H9 (cell line): ENCODE data around the gene PHEX. TPM values are rescaled to one million over a fixed set of nuclear protein-coding genes. Genes with fewer than 3 reads are reported as not detected.

ENCODE experiments used
- DNase-seq: peaks from one replicate; pipeline ENCODE4 v3.0.0-alpha.2; 2017
- H2AFZ ChIP-seq: one replicate; pipeline ENCODE4 v1.6.1; 2013; ENCODE audit warnings: mild to moderate bottlenecking, low read length, control low read depth, moderate library complexity
- H2AK5ac ChIP-seq: 2 replicates; pipeline ENCODE4 v1.6.1; 2013; ENCODE audit warnings: low read length, control low read depth, mixed read lengths; ENCODE audit not compliant: insufficient read length
- H2BK120ac ChIP-seq: one replicate; pipeline ENCODE4 v1.6.1; 2013; ENCODE audit warnings: low read depth, mild to moderate bottlenecking, low read length, control low read depth, inconsistent platforms; ENCODE audit not compliant: poor library complexity, severe bottlenecking
- H2BK12ac ChIP-seq: 2 replicates; pipeline ENCODE4 v1.6.1; 2013; ENCODE audit warnings: low read length, control low read depth, mixed read lengths, low read depth; ENCODE audit not compliant: insufficient read length
- H2BK15ac ChIP-seq: 2 replicates; pipeline ENCODE4 v1.6.1; 2013; ENCODE audit warnings: low read depth, low read length, control low read depth
- H2BK20ac ChIP-seq: one replicate; pipeline ENCODE4 v1.6.1; 2013; ENCODE audit warnings: low read depth, mild to moderate bottlenecking, low read length, control low read depth, inconsistent platforms; ENCODE audit not compliant: poor library complexity, severe bottlenecking
- H2BK5ac ChIP-seq: 2 replicates; pipeline ENCODE4 v1.6.1; 2013; ENCODE audit warnings: low read length, control low read depth, mixed read lengths; ENCODE audit not compliant: insufficient read length
- H3K14ac ChIP-seq: 2 replicates; pipeline ENCODE4 v1.6.1; 2013; ENCODE audit warnings: low read length, control low read depth; ENCODE audit not compliant: insufficient read depth
- H3K18ac ChIP-seq: 2 replicates; pipeline ENCODE4 v1.6.1; 2013; ENCODE audit warnings: low read depth, mild to moderate bottlenecking, mixed read lengths, low read length, control low read depth; ENCODE audit not compliant: insufficient read length
- H3K23ac ChIP-seq: 2 replicates; pipeline ENCODE4 v1.6.1; 2013; ENCODE audit warnings: low read length, control low read depth, mixed read lengths, low read depth; ENCODE audit not compliant: insufficient read length
- H3K23me2 ChIP-seq: 2 replicates; pipeline ENCODE4 v1.6.1; 2013; ENCODE audit warnings: low read depth, mild to moderate bottlenecking, mixed read lengths, low read length, control low read depth; ENCODE audit not compliant: insufficient read length, poor library complexity, severe bottlenecking
- H3K27ac ChIP-seq: 2 replicates; pipeline ENCODE4 v1.5.1; 2013; ENCODE audit warnings: low read length, control low read depth, mixed read lengths, low read depth; ENCODE audit not compliant: insufficient read length
- H3K27me3 ChIP-seq: 2 replicates; pipeline ENCODE4 v1.6.1; 2013; ENCODE audit warnings: low read length, control low read depth, inconsistent platforms; ENCODE audit not compliant: insufficient read depth
- H3K4ac ChIP-seq: 2 replicates; pipeline ENCODE4 v1.6.1; 2013; ENCODE audit warnings: low read depth, mild to moderate bottlenecking, control low read depth, inconsistent platforms, low read length, moderate library complexity
- H3K4me1 ChIP-seq: 2 replicates; pipeline ENCODE4 v1.6.1; 2013; ENCODE audit warnings: low read length, control low read depth, inconsistent platforms; ENCODE audit not compliant: insufficient read depth
- H3K4me2 ChIP-seq: 2 replicates; pipeline ENCODE4 v1.6.1; 2013; ENCODE audit warnings: low read length, control low read depth, mixed read lengths; ENCODE audit not compliant: insufficient read length, insufficient read depth
- H3K56ac ChIP-seq: 2 replicates; pipeline ENCODE4 v1.6.1; 2013; ENCODE audit warnings: low read depth, mild to moderate bottlenecking, mixed read lengths, low read length, control low read depth; ENCODE audit not compliant: insufficient read length
- H3K79me1 ChIP-seq: 2 replicates; pipeline ENCODE4 v1.6.1; 2013; ENCODE audit warnings: low read depth, mild to moderate bottlenecking, moderate library complexity, low read length, control low read depth, inconsistent platforms; ENCODE audit not compliant: insufficient read depth, poor library complexity, severe bottlenecking
- H3K79me2 ChIP-seq: 2 replicates; pipeline ENCODE4 v1.6.1; 2013; ENCODE audit warnings: low read length, control low read depth, inconsistent platforms; ENCODE audit not compliant: insufficient read depth
- H3K9ac ChIP-seq: 2 replicates; pipeline ENCODE4 v1.6.1; 2013; ENCODE audit warnings: low read length, control low read depth, mixed read lengths; ENCODE audit not compliant: insufficient read length; ENCODE audit errors: extremely low read depth
- H3K9me3 ChIP-seq: one replicate; pipeline ENCODE4 v1.6.1; 2013; ENCODE audit warnings: low read depth, low read length, inconsistent platforms; ENCODE audit not compliant: control insufficient read depth
- H3T11ph ChIP-seq: one replicate; pipeline ENCODE4 v1.6.1; 2013; ENCODE audit warnings: mild to moderate bottlenecking, low read length, control low read depth, inconsistent platforms
- H4K20me1 ChIP-seq: one replicate; pipeline ENCODE4 v1.6.1; 2013; ENCODE audit not compliant: control insufficient read depth, insufficient read length, insufficient read depth
- H4K5ac ChIP-seq: 2 replicates; pipeline ENCODE4 v1.6.1; 2013; ENCODE audit warnings: low read depth, mild to moderate bottlenecking, mixed read lengths, low read length, control low read depth; ENCODE audit not compliant: insufficient read length
- H4K8ac ChIP-seq: replicated peaks from 2 replicates; pipeline ENCODE4 v1.6.1; 2013; ENCODE audit warnings: low read length, control low read depth, mixed read lengths, low read depth; ENCODE audit not compliant: insufficient read length
- H4K91ac ChIP-seq: 2 replicates; pipeline ENCODE4 v1.6.1; 2013; ENCODE audit warnings: low read depth, mild to moderate bottlenecking, moderate library complexity, mixed read lengths, low read length, control low read depth; ENCODE audit not compliant: insufficient read length
- H3K27ac Mint-ChIP-seq, 3 experiments: 2 replicates in 2 of 3; 3 replicates in 1 of 3; pipeline ENCODE4 v1.8.0; 2020 to 2021; ENCODE audit warnings: mixed read lengths in 3 of 3, mild to moderate bottlenecking in 1 of 3, moderate library complexity in 1 of 3
- H3K27me3 Mint-ChIP-seq: 2 replicates; pipeline ENCODE4 v1.8.0; 2021; ENCODE audit warnings: low read depth, mild to moderate bottlenecking, moderate library complexity, mixed read lengths
- H3K36me3 Mint-ChIP-seq, 3 experiments: 2 replicates in 2 of 3; 3 replicates in 1 of 3; pipeline ENCODE4 v1.8.0; 2020 to 2021; ENCODE audit warnings: low read depth in 3 of 3, mixed read lengths in 3 of 3; ENCODE audit not compliant: insufficient read depth in 1 of 3
- H3K4me1 Mint-ChIP-seq, 2 experiments: 2 replicates each; pipeline ENCODE4 v1.8.0; 2020; ENCODE audit warnings: mixed read lengths in 2 of 2
- H3K4me3 Mint-ChIP-seq, 2 experiments: 2 replicates in 1 of 2; 3 replicates in 1 of 2; pipeline ENCODE4 v1.8.0; 2020 to 2021; ENCODE audit warnings: mild to moderate bottlenecking in 2 of 2, mixed read lengths in 2 of 2, moderate library complexity in 1 of 2
- H3K9me3 Mint-ChIP-seq, 2 experiments: 2 replicates in 1 of 2; 3 replicates in 1 of 2; pipeline ENCODE4 v1.8.0; 2020; ENCODE audit warnings: mild to moderate bottlenecking in 2 of 2, mixed read lengths in 2 of 2, moderate library complexity in 1 of 2
- CTCF ChIP-seq: fragments of 200-600 bp; sonication (generic); conservative IDR thresholded peaks from 3 replicates; pipeline ENCODE4 v1.8.0; 2021; ENCODE audit warnings: antibody characterized with exemption, mild to moderate bottlenecking
- WGBS: extraction: QIAGEN DNeasy Blood & Tissue Kit; methylation state at CpG from one replicate; pipeline ENCODE4 v1.1.7; 2013; ENCODE audit warnings: missing lambda C conversion rate, low lambda C conversion rate, mixed read lengths; ENCODE audit not compliant: insufficient read length; ENCODE audit errors: extremely low coverage; 5-methylcytosine and 5-hydroxymethylcytosine counted together
- total RNA-seq: library from RNA; stranded (reverse); gene quantifications from 2 replicates; pipeline ENCODE4 v1.2.1, GENCODE V29; 2021

The PHEX gene
- total RNA-seq, 1 experiment from 2014 or later: 0.11 TPM

- no peak overlapping the region for H2BK12ac ChIP-seq
- no peak overlapping the region for H3K56ac ChIP-seq
- no peak overlapping the region for H2BK20ac ChIP-seq
- H3K4me1 ChIP-seq: peaks cover 2% of the 10 kb centered on the region; the same call in 1 of the 2 replicates
- no peak overlapping the region for H4K91ac ChIP-seq
- no peak overlapping the region for H3K18ac ChIP-seq
- no peak overlapping the region for H2BK120ac ChIP-seq
- H2BK15ac ChIP-seq: no peak overlapping the region
- no peaks in the 10 kb centered on the region for H3K27me3 ChIP-seq
- no peak overlapping the region for H3K23ac ChIP-seq
- peaks cover 6% of the 10 kb centered on the region for H3K9me3 ChIP-seq
- no peak overlapping the region for H3K14ac ChIP-seq
- no peaks in the 10 kb centered on the region for H3K79me1 ChIP-seq
- no peak overlapping the region for H3K27ac Mint-ChIP-seq
- peaks cover 0 to 25% of the 10 kb centered on the region in 2 experiments; a peak in 3 of 5 replicates for H3K9me3 Mint-ChIP-seq
- H3K4ac ChIP-seq: no peak overlapping the region
- no peak overlapping the region for H2AFZ ChIP-seq
- H3K27ac ChIP-seq: no peak overlapping the region
- DNase-seq: no peak
- no peak overlapping the region for H2BK5ac ChIP-seq
- no peak overlapping the region for H3K4me2 ChIP-seq
- H4K5ac ChIP-seq: no peak overlapping the region
- no peaks in the 10 kb centered on the region for H4K20me1 ChIP-seq
- peaks cover 10 to 13% of the 10 kb centered on the region in 2 experiments for H3K4me1 Mint-ChIP-seq
- H3K79me2 ChIP-seq: no peaks in the 10 kb centered on the region
- no peaks in the 10 kb centered on the region for H3K23me2 ChIP-seq
- H3T11ph ChIP-seq: no peak overlapping the region
- no peaks in the 10 kb centered on the region for H3K36me3 Mint-ChIP-seq
- no peak overlapping the region for H2AK5ac ChIP-seq
- WGBS: no CpG with 5 or more reads among the region's 3 CpGs
- TF ChIP-seq CTCF: no peak
- H3K4me3 Mint-ChIP-seq: no peak overlapping the region
- no peak overlapping the region for H4K8ac ChIP-seq
- no peak overlapping the region for H3K9ac ChIP-seq
- H3K27me3 Mint-ChIP-seq: no peaks in the 10 kb centered on the region
Measured at GRCh38 chrX:22093550-22093949, 61.4 kb downstream of the PHEX start.
